ENCODE results near the gene ATP8A2. TPM values are rescaled to one million over a fixed set of nuclear protein-coding genes. Genes with fewer than 3 reads are reported as not detected.

The ATP8A2 gene
- total RNA-seq, 2 experiments from 2014 or later: not detected

DNA sequence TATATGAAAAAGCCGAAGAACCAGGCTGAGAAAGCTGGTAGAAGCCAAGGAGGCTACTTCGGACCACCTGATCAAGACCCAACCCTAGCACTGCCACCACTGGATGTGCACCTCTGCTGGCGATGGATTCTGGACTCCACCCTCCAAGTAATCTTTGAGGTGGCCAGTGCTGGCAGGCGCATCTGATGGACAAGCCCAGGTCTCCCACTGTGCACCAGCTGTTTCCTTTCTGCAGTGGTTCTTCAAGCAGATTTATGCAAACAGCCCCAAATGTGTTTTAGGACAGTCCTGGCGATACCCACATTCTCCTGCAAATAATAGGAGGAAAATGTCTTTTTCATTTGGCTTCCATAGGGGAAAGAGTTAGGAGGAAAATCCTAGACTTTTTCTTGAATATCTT lies 507.7 kb downstream of the ATP8A2 start:
- no peak overlapping the region for H3K27ac ChIP-seq (ENCODE audit: low read depth, low read length, poor library complexity, severe bottlenecking)
- intact Hi-C loops (cut with micrococcal nuclease; ENCODE audit: unreplicated experiment): no loop called here
- no TSS peak for BruUV-seq (replicated peaks)
- no peaks in the 10 kb centered on the region for H3K9me3 ChIP-seq (ENCODE audit: low read length)
- H3K9me2 ChIP-seq (ENCODE audit: insufficient read depth, low read length): no peaks in the 10 kb centered on the region
- H3K36me3 ChIP-seq (ENCODE audit: insufficient read depth, low read length): no peaks in the 10 kb centered on the region
- ChIA-PET POLR2A (interaction anchor here (0.7 kb wide), 1 partner anchor 233 kb away, joined by 3 read pairs; no protein-coding TSS in a partner anchor), CTCF (ENCODE audit: unreplicated experiment) (no interaction called here)
- no peak for DNase-seq (ENCODE audit: low spot score)
- H2AFZ ChIP-seq (ENCODE audit: low read length): no peak overlapping the region
- no peak overlapping the region for H3K4me2 ChIP-seq (ENCODE audit: low read length)
- no peaks in the 10 kb centered on the region for H4K20me1 ChIP-seq (ENCODE audit: insufficient read depth, low read length)
- no peak overlapping the region for H3K4me3 ChIP-seq (ENCODE audit: low read depth, low read length, poor library complexity, severe bottlenecking)
- H3K79me2 ChIP-seq (ENCODE audit: insufficient read depth, low read depth, low read length): no peaks in the 10 kb centered on the region
- TF ChIP-seq, protein P1, sequence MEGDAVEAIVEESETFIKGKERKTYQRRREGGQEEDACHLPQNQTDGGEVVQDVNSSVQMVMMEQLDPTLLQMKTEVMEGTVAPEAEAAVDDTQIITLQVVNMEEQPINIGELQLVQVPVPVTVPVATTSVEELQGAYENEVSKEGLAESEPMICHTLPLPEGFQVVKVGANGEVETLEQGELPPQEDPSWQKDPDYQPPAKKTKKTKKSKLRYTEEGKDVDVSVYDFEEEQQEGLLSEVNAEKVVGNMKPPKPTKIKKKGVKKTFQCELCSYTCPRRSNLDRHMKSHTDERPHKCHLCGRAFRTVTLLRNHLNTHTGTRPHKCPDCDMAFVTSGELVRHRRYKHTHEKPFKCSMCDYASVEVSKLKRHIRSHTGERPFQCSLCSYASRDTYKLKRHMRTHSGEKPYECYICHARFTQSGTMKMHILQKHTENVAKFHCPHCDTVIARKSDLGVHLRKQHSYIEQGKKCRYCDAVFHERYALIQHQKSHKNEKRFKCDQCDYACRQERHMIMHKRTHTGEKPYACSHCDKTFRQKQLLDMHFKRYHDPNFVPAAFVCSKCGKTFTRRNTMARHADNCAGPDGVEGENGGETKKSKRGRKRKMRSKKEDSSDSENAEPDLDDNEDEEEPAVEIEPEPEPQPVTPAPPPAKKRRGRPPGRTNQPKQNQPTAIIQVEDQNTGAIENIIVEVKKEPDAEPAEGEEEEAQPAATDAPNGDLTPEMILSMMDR (conservative IDR thresholded peaks at IDR 0.05; ENCODE audit: low read length): no peak
- no peak for TF ChIP-seq EZH2phosphoT487 (IDR thresholded peaks at IDR 0.05; ENCODE audit: borderline replicate concordance, low read depth, low read length)
- no peaks in the 10 kb centered on the region for H3K4me1 ChIP-seq (ENCODE audit: insufficient read depth, low read length, poor library complexity, severe bottlenecking)

- Histone ChIP-seq H3K4me3 (ENCODE audit: low read depth, low read length, poor library complexity, severe bottlenecking) (no peak overlapping the region), H3K27ac (ENCODE audit: low read depth, low read length, poor library complexity, severe bottlenecking) (no peak overlapping the region), H3K79me2 (ENCODE audit: insufficient read depth, low read depth, low read length) (no peaks in the 10 kb centered on the region), H2AFZ (ENCODE audit: low read length) (no peak overlapping the region), H4K20me1 (ENCODE audit: insufficient read depth, low read length) (no peaks in the 10 kb centered on the region), H3K9me2 (ENCODE audit: insufficient read depth, low read length) (no peaks in the 10 kb centered on the region), H3K9me3 (ENCODE audit: low read length) (no peaks in the 10 kb centered on the region), H3K4me2 (ENCODE audit: low read length) (no peak overlapping the region), H3K4me1 (ENCODE audit: insufficient read depth, low read length, poor library complexity, severe bottlenecking) (no peaks in the 10 kb centered on the region), H3K36me3 (ENCODE audit: insufficient read depth, low read length) (no peaks in the 10 kb centered on the region)
- BruUV-seq (replicated peaks): no TSS peak
- CTCF ChIA-PET (ENCODE audit: unreplicated experiment): no interaction called here
- intact Hi-C loops (cut with micrococcal nuclease; ENCODE audit: unreplicated experiment): no loop called here
- TF ChIP-seq, protein P1 (conservative IDR thresholded peaks at IDR 0.05; ENCODE audit: low read length): no peak
- no peak for TF ChIP-seq EZH2phosphoT487 (IDR thresholded peaks at IDR 0.05; ENCODE audit: borderline replicate concordance, low read depth, low read length)
- DNase-seq (ENCODE audit: low spot score): no peak
- POLR2A ChIA-PET: no interaction called here
These were observed 509.6 kb downstream of the ATP8A2 start for GRCh38 chr13:25881136-25881926.

GRCh38 chr13:25881971-25882451 lies 510.2 kb downstream of the ATP8A2 start:
- TF ChIP-seq, protein P1 (conservative IDR thresholded peaks at IDR 0.05; ENCODE audit: low read length): no peak
- TF ChIP-seq EZH2phosphoT487 (IDR thresholded peaks at IDR 0.05; ENCODE audit: borderline replicate concordance, low read depth, low read length): no peak
- no peak overlapping the region for H3K4me3 ChIP-seq (ENCODE audit: low read depth, low read length, poor library complexity, severe bottlenecking)
- DNase-seq (ENCODE audit: low spot score): no peak
- H3K27ac ChIP-seq (ENCODE audit: low read depth, low read length, poor library complexity, severe bottlenecking): no peak overlapping the region
- intact Hi-C loops (cut with micrococcal nuclease; ENCODE audit: unreplicated experiment): no loop called here
- ChIA-PET CTCF (ENCODE audit: unreplicated experiment) (no interaction called here), POLR2A (interaction anchor here (0.7 kb wide), 1 partner anchor 18 kb away, joined by 3 read pairs; no protein-coding TSS in a partner anchor)
- H3K4me1 ChIP-seq (ENCODE audit: insufficient read depth, low read length, poor library complexity, severe bottlenecking): no peaks in the 10 kb centered on the region
- no peaks in the 10 kb centered on the region for H3K79me2 ChIP-seq (ENCODE audit: insufficient read depth, low read depth, low read length)
- H4K20me1 ChIP-seq (ENCODE audit: insufficient read depth, low read length): no peaks in the 10 kb centered on the region
- H3K4me2 ChIP-seq (ENCODE audit: low read length): no peak overlapping the region
- no peaks in the 10 kb centered on the region for H3K9me2 ChIP-seq (ENCODE audit: insufficient read depth, low read length)
- no peaks in the 10 kb centered on the region for H3K36me3 ChIP-seq (ENCODE audit: insufficient read depth, low read length)
- H3K9me3 ChIP-seq (ENCODE audit: low read length): no peaks in the 10 kb centered on the region
- BruUV-seq (replicated peaks): no TSS peak
- H2AFZ ChIP-seq (ENCODE audit: low read length): no peak overlapping the region

All from OCI-LY7 (cell line).